ENCODE data around the gene IFIT3. TPM values are rescaled to one million over a fixed set of nuclear protein-coding genes. Genes with fewer than 3 reads are reported as not detected.

IFIT3 gene
- total RNA-seq, 2 donors from 2014 or later: 0.42 TPM; not detected in 1

- TF ChIP-seq CTCF (conservative IDR thresholded peaks at IDR 0.05): no peak
- Histone ChIP-seq H3K27ac (ENCODE audit: low read depth, low read length) (no peak overlapping the region), H3K4me1 (ENCODE audit: control insufficient read depth, insufficient read depth, low read length) (no peaks in the 10 kb centered on the region), H3K36me3 (ENCODE audit: control insufficient read depth, insufficient read depth, low read length) (no peaks in the 10 kb centered on the region), H3K27me3 (ENCODE audit: control insufficient read depth, insufficient read depth, low read length, poor library complexity, severe bottlenecking) (no peaks in the 10 kb centered on the region), H3K9ac (ENCODE audit: extremely low read depth, low read length, poor library complexity, severe bottlenecking) (no peak overlapping the region), H3K4me3 (ENCODE audit: low read length) (no peak overlapping the region), H3K9me3 (ENCODE audit: control insufficient read depth, low read length) (no peaks in the 10 kb centered on the region)
- WGBS, 2 experiments (ENCODE audit: insufficient coverage in 1 of 2, insufficient read length in 1 of 2): 95% methylated on average over 2 of the region's 3 CpGs; no CpG with 5 or more reads in 1 of the 2 experiments
- Mint-ChIP-seq H3K9me3 (no peaks in the 10 kb centered on the region), H3K36me3 (ENCODE audit: low read depth) (no peaks in the 10 kb centered on the region), H3K27ac (no peak overlapping the region), H3K4me3 (no peak overlapping the region), H3K4me1 (peaks cover 12% of the 10 kb centered on the region), H3K27me3 (ENCODE audit: insufficient read depth) (no peaks in the 10 kb centered on the region)
- DNase-seq: no peak
Observed at GRCh38 chr10:89341649-89342048, 13.9 kb downstream of the IFIT3 start.

GRCh38 chr10:89342206-89342958 is 14.6 kb downstream of the IFIT3 start:
- Histone ChIP-seq H3K9me3 (ENCODE audit: control insufficient read depth, low read length) (no peaks in the 10 kb centered on the region), H3K27me3 (ENCODE audit: control insufficient read depth, insufficient read depth, low read length, poor library complexity, severe bottlenecking) (no peaks in the 10 kb centered on the region), H3K36me3 (ENCODE audit: control insufficient read depth, insufficient read depth, low read length) (no peaks in the 10 kb centered on the region), H3K27ac (ENCODE audit: low read depth, low read length) (no peak overlapping the region), H3K4me3 (ENCODE audit: low read length) (no peak overlapping the region), H3K4me1 (ENCODE audit: control insufficient read depth, insufficient read depth, low read length) (no peaks in the 10 kb centered on the region), H3K9ac (ENCODE audit: extremely low read depth, low read length, poor library complexity, severe bottlenecking) (no peak overlapping the region)
- no peak overlapping the region for H3K27ac Mint-ChIP-seq
- H3K4me3 Mint-ChIP-seq: no peak overlapping the region
- peaks cover 17% of the 10 kb centered on the region for H3K4me1 Mint-ChIP-seq
- no peak for DNase-seq
- 89 to 90% methylated on average over 1 to 3 of the region's 3 CpGs for WGBS, 2 experiments (ENCODE audit: insufficient coverage in 1 of 2, insufficient read length in 1 of 2)
- H3K27me3 Mint-ChIP-seq (ENCODE audit: insufficient read depth): no peaks in the 10 kb centered on the region
- no peaks in the 10 kb centered on the region for H3K9me3 Mint-ChIP-seq
- H3K36me3 Mint-ChIP-seq (ENCODE audit: low read depth): no peaks in the 10 kb centered on the region
- TF ChIP-seq CTCF (conservative IDR thresholded peaks at IDR 0.05): no peak

GRCh38 chr10:89343089-89343767 is 15.4 kb downstream of the IFIT3 start:
- Histone ChIP-seq H3K36me3 (ENCODE audit: control insufficient read depth, insufficient read depth, low read length) (no peaks in the 10 kb centered on the region), H3K27me3 (ENCODE audit: control insufficient read depth, insufficient read depth, low read length, poor library complexity, severe bottlenecking) (no peaks in the 10 kb centered on the region), H3K9me3 (ENCODE audit: control insufficient read depth, low read length) (no peaks in the 10 kb centered on the region), H3K4me3 (ENCODE audit: low read length) (no peak overlapping the region), H3K4me1 (ENCODE audit: control insufficient read depth, insufficient read depth, low read length) (peaks cover under 1% of the 10 kb centered on the region), H3K9ac (ENCODE audit: extremely low read depth, low read length, poor library complexity, severe bottlenecking) (no peak overlapping the region), H3K27ac (ENCODE audit: low read depth, low read length) (peak overlapping the region; percentile 32)
- no peak for DNase-seq
- Mint-ChIP-seq H3K36me3 (ENCODE audit: low read depth) (no peaks in the 10 kb centered on the region), H3K4me3 (no peak overlapping the region), H3K27ac (no peak overlapping the region), H3K4me1 (peaks cover 26% of the 10 kb centered on the region), H3K27me3 (ENCODE audit: insufficient read depth) (no peaks in the 10 kb centered on the region), H3K9me3 (no peaks in the 10 kb centered on the region)
- no peak for TF ChIP-seq CTCF (conservative IDR thresholded peaks at IDR 0.05)
- 80 to 93% methylated on average over 2 to 5 of the region's 5 CpGs for WGBS, 2 experiments (ENCODE audit: insufficient coverage in 1 of 2, insufficient read length in 1 of 2)
